Thymus (tissue), 14 donors: ENCODE measurements around the gene MADD. TPM values are rescaled to one million over a fixed set of nuclear protein-coding genes. Genes with fewer than 3 reads are reported as not detected.

ENCODE experiments used
- DNase-seq, 9 donors: peaks; one replicate each; pipeline ENCODE4 v3.0.0-alpha.2; 2013; ENCODE audit warnings: low spot score in 9 of 9, low read depth in 6 of 9, missing footprints in 1 of 9
- H3K27ac ChIP-seq, 2 donors: one replicate each; pipeline ENCODE4 v1.5.1; 2013; ENCODE audit warnings: control low read depth in 1 of 2, low read depth in 1 of 2, low read length in 1 of 2, mild to moderate bottlenecking in 1 of 2, moderate library complexity in 1 of 2
- H3K27me3 ChIP-seq, 2 donors: one replicate each; pipeline ENCODE4 v1.5.1; 2013; ENCODE audit warnings: low read length in 1 of 2; ENCODE audit not compliant: control insufficient read depth in 2 of 2, insufficient read depth in 1 of 2
- H3K36me3 ChIP-seq, 2 donors: one replicate each; pipeline ENCODE4 v1.5.1; 2013; ENCODE audit warnings: low read length in 1 of 2, mild to moderate bottlenecking in 1 of 2, moderate library complexity in 1 of 2; ENCODE audit not compliant: control insufficient read depth in 2 of 2, insufficient read depth in 2 of 2
- H3K4me1 ChIP-seq, 2 donors: one replicate each; pipeline ENCODE4 v1.5.1; 2013; ENCODE audit warnings: low read length in 2 of 2; ENCODE audit not compliant: control insufficient read depth in 2 of 2, insufficient read depth in 2 of 2
- H3K4me3 ChIP-seq, 2 donors: one replicate each; pipeline ENCODE4 v1.5.1; 2013; ENCODE audit warnings: low read length in 2 of 2, control low read depth in 1 of 2, mild to moderate bottlenecking in 1 of 2
- H3K9me3 ChIP-seq, 2 donors: one replicate each; pipeline ENCODE4 v1.5.1; 2013; ENCODE audit warnings: low read length in 1 of 2, mild to moderate bottlenecking in 1 of 2; ENCODE audit not compliant: control insufficient read depth in 2 of 2, insufficient read depth in 1 of 2
- WGBS: extraction: QIAGEN DNeasy Blood & Tissue Kit; methylation state at CpG from one replicate; pipeline ENCODE4 v1.1.7; 2013; 5-methylcytosine and 5-hydroxymethylcytosine counted together
- long read RNA-seq, 10 donors: transcript quantifications; one replicate each; lab custom pipeline, GENCODE V29; 2026
- polyA plus RNA-seq: library from polyadenylated mRNA; stranded (reverse); fragments of 200-250 nt; gene quantifications from one replicate; pipeline ENCODE4 v1.2.3, GENCODE V29; 2013
- total RNA-seq: library from RNA; stranded (reverse); fragments of 120-200 nt; gene quantifications from one replicate; pipeline ENCODE4 v1.2.4, GENCODE V29; 2013
- donor health status: healthy.

The MADD gene
- total RNA-seq: 17.0 TPM
- polyA plus RNA-seq: 26.0 TPM
- long read RNA-seq, donor 1: 0 reads
- long read RNA-seq, donor 2: 0 reads
- long read RNA-seq, donor 3, partial matches to known transcripts: 14 of 14 reads
- long read RNA-seq, donor 3, other reads (novel, unspliced or antisense): 0 of 14 reads
- long read RNA-seq, donor 4, partial matches to known transcripts: 0 of 1 reads
- long read RNA-seq, donor 4, other reads (novel, unspliced or antisense): 0 of 1 reads
- long read RNA-seq, donor 5, partial matches to known transcripts: 0 of 3 reads
- long read RNA-seq, donor 5, other reads (novel, unspliced or antisense): 0 of 3 reads
- long read RNA-seq, donor 6, partial matches to known transcripts: 5 of 7 reads
- long read RNA-seq, donor 6, other reads (novel, unspliced or antisense): 0 of 7 reads
- long read RNA-seq, donor 7: 0 reads
- long read RNA-seq, donor 8: 0 reads
- long read RNA-seq, donor 9, partial matches to known transcripts: 0 of 2 reads
- long read RNA-seq, donor 9, other reads (novel, unspliced or antisense): 0 of 2 reads
- long read RNA-seq, donor 10: 0 reads

DNA sequence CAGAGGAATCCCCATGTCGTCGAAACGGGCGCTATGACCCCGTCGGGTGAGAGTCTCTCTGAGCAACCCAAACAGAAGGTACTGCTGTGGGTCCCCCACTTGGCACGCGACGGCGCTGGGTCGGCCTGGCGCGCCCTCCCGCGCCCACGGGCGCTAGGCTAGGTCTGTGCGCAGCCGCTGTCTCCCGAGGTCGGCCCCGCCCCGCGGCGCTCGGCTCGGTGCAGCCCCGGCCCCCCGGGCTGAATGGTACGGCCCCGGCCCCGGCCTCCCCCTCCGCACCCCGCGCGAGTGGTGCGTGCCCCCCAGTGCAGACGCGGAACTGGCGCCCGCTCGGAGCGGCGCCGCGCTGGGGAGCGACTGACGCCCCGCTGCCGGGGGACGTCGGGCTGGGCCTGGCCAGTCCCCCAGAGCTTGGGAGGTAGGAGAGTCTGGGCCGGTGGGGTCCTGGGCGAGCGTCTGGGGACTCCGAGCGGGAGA lies at the start of gene MADD:
Gene MADD, plus strand, starts transcription at position 305 of the 477 bp plus-strand sequence.
- Histone ChIP-seq H3K27ac (peak within 1 kb of the TSS; percentile 99), H3K36me3 (peaks cover 9 to 12% of the 10 kb centered on the region in 2 donors), H3K9me3 (no peaks in the 10 kb centered on the region), H3K4me3 (peak within 1 kb of the TSS; percentile 68 to 82), H3K4me1 (peaks cover 12 to 40% of the 10 kb centered on the region in 2 donors), H3K27me3 (no peaks in the 10 kb centered on the region)
- under 1% methylated on average over 57 of the region's 57 CpGs for WGBS
- peak; percentile 69 to 95 (median 88) for DNase-seq

DNA sequence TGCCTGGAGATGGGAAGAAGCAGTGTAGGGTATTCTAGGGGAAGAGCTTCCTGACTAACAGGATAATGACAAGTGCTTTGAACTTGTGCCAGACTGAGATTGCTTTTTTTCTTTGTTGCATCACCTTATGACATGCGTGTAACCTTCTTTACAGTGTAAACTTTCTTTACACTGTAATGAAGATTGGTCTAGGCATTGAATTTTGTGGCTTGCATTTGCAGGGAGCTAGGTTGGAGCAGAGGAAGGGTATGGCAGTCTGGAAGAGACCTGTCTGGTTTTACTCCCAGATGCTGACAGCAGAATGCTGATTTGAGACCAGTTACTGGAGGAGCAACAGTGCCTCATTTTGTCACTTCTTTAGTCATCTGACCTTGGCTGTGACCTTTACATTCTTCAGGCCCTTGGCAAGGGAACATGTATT lies 49.5 kb upstream of the MADD start:
- WGBS: 92% methylated on average over 1 of the region's 1 CpG
- Histone ChIP-seq H3K27ac (no peak overlapping the region), H3K36me3 (peaks cover 21 to 25% of the 10 kb centered on the region in 2 donors), H3K27me3 (no peaks in the 10 kb centered on the region), H3K4me1 (peaks cover 10 to 15% of the 10 kb centered on the region in 2 donors), H3K4me3 (no peak overlapping the region), H3K9me3 (no peaks in the 10 kb centered on the region)
- DNase-seq: no peak

DNA sequence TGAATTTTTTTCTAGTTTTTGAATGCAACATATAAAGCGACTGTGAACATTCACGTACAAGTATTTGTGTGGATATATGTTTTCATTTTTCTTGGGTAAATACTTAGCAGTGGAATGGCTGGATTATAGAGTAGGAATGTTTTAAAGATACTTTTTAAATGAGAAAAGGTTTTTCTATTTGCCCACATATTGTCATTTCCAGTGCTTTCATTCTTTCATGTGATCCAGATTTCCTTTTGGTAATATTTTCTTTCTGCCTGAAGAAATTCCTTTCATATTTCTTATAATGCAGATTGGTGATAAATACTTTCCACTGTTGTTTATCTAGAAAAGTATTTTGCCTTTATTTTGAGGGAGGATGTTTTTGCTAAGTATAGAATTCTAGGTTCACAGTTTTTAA lies 47.2 kb upstream of the MADD start:
- no peak overlapping the region for H3K27ac ChIP-seq
- WGBS: 99% methylated on average over 2 of the region's 2 CpGs
- DNase-seq: no peak
- H3K27me3 ChIP-seq: no peaks in the 10 kb centered on the region
- H3K4me3 ChIP-seq: no peak overlapping the region
- no peaks in the 10 kb centered on the region for H3K9me3 ChIP-seq
- no peaks in the 10 kb centered on the region for H3K4me1 ChIP-seq
- peaks cover 32% of the 10 kb centered on the region in 2 donors for H3K36me3 ChIP-seq

DNA sequence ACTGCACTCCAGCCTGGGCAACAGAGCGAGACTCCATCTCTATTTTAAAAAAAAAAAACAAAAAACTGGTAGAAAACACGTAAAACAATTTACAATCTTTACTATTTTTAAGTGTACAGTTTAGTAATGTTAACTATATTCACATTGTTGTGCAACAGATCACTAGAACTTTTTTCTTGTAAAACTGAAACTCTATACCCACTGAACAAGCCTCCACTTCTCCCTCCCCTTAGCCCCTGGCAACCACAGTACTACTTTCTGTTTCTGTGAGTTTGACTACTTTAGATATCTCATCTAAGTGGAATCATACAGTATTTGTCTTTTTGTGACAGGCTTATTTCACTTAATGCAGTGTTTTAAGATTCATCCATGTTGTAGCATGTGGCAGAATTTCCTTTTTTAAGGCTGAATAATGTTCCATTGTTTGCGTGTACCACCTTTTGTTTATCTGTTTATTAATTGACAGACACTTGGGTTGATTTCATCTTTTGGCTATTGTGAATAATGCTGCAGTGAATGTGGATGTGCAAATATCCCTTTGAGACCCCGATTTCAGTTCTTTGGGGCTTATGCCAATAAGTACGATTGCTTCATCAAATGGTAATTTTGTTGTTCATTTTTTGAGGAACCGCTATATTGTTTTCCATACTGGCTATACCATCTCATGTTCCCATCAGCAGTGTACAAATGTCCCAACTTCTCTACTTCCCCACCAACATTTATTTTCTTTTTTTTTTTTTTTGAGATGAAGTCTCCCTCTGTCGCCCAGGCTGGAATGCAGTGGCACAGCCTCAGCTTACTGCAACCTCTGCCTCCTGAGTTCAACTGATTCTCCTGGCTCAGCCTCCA lies 44.2 kb upstream of the MADD start:
- no peak overlapping the region for H3K27ac ChIP-seq
- H3K27me3 ChIP-seq: no peaks in the 10 kb centered on the region
- H3K4me3 ChIP-seq: no peak overlapping the region
- H3K36me3 ChIP-seq: peaks cover 26 to 42% of the 10 kb centered on the region in 2 donors
- 98% methylated on average over 7 of the region's 7 CpGs for WGBS
- H3K4me1 ChIP-seq: no peaks in the 10 kb centered on the region
- H3K9me3 ChIP-seq: no peaks in the 10 kb centered on the region
- DNase-seq: no peak

DNA sequence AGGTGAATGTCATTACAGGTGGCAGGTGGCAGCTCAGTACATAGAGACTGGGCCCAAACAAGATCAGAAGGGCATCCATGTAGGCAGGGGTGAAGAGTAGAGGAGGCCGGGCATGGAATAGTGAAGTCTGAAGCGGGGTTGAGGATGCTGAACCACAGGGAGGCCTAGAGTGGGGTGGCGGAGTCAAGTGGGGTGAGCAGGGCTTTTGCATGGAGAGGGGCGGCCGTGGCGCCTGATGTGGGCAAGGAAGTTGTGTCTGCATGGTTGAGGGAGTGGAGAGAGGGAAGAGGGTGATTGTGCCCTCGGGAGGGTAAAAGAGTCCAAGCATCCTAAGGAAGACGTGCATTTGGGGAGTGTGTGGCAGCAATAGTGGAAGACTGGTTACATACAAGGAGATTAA lies 40.8 kb upstream of the MADD start:
- H3K4me3 ChIP-seq: no peak overlapping the region
- H3K36me3 ChIP-seq: peaks cover 24 to 41% of the 10 kb centered on the region in 2 donors
- no peaks in the 10 kb centered on the region for H3K27me3 ChIP-seq
- peak overlapping the region in 1 of 2 donors; percentile 15 for H3K27ac ChIP-seq
- DNase-seq: no peak
- 98% methylated on average over 8 of the region's 8 CpGs for WGBS
- no peaks in the 10 kb centered on the region for H3K4me1 ChIP-seq
- H3K9me3 ChIP-seq: no peaks in the 10 kb centered on the region

DNA sequence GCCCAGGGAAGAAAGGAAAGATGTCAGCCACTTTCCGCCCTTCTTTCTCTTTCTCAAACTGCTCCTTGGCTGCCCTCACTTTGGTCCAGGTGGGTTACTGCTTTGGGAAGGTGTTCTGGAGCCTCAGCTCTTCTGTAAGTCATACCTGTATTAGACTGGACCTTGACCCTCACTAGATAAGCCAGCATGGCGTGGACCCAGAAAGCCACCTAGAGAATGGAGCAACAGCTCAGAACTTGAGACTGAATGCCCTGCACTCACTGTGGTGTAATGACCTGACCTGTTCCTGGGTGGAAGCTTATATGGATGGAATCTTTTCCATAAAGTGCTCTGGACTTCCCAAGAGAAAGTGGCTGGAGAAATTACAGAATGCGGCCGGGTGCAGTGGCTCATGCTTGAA lies 36.9 kb upstream of the MADD start:
- Histone ChIP-seq H3K4me3 (no peak overlapping the region), H3K36me3 (peaks cover 38 to 55% of the 10 kb centered on the region in 2 donors)
- DNase-seq: no peak

DNA sequence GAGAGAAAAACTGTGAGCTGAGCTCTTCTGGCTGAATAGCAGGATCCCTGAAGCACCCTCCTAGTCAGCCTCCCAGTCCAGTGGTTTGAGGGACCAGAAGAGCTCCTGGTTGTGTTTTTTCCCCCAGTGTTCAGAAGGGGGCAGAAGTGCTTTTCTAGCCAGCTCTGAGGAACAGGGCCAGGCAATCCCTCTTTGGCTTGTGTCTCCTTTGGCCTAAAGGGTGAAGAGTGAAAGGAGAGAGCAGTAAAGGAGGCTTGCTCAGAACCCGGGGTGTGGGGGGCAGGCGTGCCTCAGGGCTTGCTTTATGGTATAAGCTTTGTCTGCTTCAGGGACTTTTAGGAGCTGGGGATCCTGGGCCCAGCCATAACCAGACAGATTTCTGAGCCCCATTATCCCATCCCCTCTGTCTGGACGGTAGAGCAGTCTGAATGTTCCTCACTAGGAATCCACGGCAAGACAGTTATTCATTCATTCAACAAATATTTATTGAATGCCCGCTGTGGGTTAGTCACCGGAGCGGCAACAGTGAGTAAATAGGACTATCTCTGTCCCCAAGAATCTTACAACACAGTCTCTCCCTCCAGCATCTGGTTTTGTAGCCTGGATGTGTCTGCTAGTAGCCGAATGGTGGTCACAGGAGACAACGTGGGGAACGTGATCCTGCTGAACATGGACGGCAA lies 35.8 kb upstream of the MADD start:
- Histone ChIP-seq H3K4me3 (no peak overlapping the region), H3K27me3 (no peaks in the 10 kb centered on the region), H3K27ac (peak overlapping the region in 1 of 2 donors; percentile 55), H3K36me3 (peaks cover 46 to 51% of the 10 kb centered on the region in 2 donors), H3K9me3 (no peaks in the 10 kb centered on the region), H3K4me1 (peaks cover 0 to 3% of the 10 kb centered on the region in 2 donors)
- WGBS: 82% methylated on average over 11 of the region's 11 CpGs
- DNase-seq: no peak

More for the DNA sequence above, 36.9 kb upstream of the MADD start:
- over 99% methylated on average over 4 of the region's 4 CpGs for WGBS
- Histone ChIP-seq H3K4me1 (peaks cover 0 to 3% of the 10 kb centered on the region in 2 donors), H3K27me3 (no peaks in the 10 kb centered on the region), H3K27ac (no peak overlapping the region), H3K9me3 (no peaks in the 10 kb centered on the region)

DNA sequence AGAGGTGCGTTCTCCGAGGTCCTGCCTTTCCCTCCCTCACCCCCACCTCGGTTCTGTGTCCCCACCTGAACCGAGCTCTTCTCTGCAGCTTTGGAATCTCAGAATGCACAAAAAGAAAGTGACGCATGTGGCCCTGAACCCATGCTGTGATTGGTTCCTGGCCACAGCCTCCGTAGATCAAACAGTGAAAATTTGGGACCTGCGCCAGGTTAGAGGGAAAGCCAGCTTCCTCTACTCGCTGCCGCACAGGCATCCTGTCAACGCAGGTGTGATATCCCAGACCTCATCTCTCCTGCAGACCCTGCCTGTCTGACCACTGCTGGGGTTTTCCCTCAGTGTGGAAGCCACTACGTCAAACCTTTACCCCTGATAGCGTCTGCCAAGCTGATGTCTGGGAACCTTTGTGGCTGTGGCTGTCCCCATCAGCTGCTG lies 35.2 kb upstream of the MADD start:
- peak in 1 of 9 donors; percentile 26 for DNase-seq
- no peak overlapping the region for H3K4me3 ChIP-seq
- H3K36me3 ChIP-seq: peaks cover 51 to 52% of the 10 kb centered on the region in 2 donors
- peaks cover 0 to 3% of the 10 kb centered on the region in 2 donors for H3K4me1 ChIP-seq
- no peaks in the 10 kb centered on the region for H3K27me3 ChIP-seq
- H3K9me3 ChIP-seq: no peaks in the 10 kb centered on the region
- H3K27ac ChIP-seq: peak overlapping the region in 1 of 2 donors; percentile 64
- WGBS: 29% methylated on average over 12 of the region's 12 CpGs
